ENCODE measurements around the gene DNMT3L. TPM values are rescaled to one million over a fixed set of nuclear protein-coding genes. Genes with fewer than 3 reads are reported as not detected.
"Not testable (repeated sequence)": the region's sequence is repeated elsewhere in the genome, so short reads cannot be mapped to it uniquely, and the experiment has no call there.

DNMT3L gene
- total and polyA plus RNA-seq, 2 experiments from 2014 or later: 0.33 TPM; not detected in 1

- 95% methylated on average over 11 of the region's 11 CpGs for WGBS (ENCODE audit: low lambda C conversion rate, missing lambda C conversion rate)
- not testable (repeated sequence) for H4K20me1 ChIP-seq (ENCODE audit: insufficient read depth, poor library complexity, severe bottlenecking); DNase-seq (ENCODE audit: low spot score)
These were observed 61.7 kb downstream of the DNMT3L start for GRCh38 chr21:44199997-44200396.

GRCh38 chr21:44199448-44199847 is 62.2 kb downstream of the DNMT3L start:
- Histone ChIP-seq H3K4me1 (ENCODE audit: insufficient read depth) (no peaks in the 10 kb centered on the region), H2AFZ (no peak overlapping the region), H3K9me3 (ENCODE audit: low read depth) (no peaks in the 10 kb centered on the region), H3K4me3 (no peak overlapping the region), H4K20me1 (ENCODE audit: insufficient read depth, poor library complexity, severe bottlenecking) (no peaks in the 10 kb centered on the region), H3K4me2 (no peak overlapping the region), H3K9me2 (replicated peaks; ENCODE audit: insufficient read depth) (no peaks in the 10 kb centered on the region), H3K27me3 (no peaks in the 10 kb centered on the region), H3K36me3 (replicated peaks; ENCODE audit: insufficient read depth, low read depth) (no peaks in the 10 kb centered on the region), H3K79me2 (no peaks in the 10 kb centered on the region), H3K27ac (no peak overlapping the region)
- DNase-seq (ENCODE audit: low spot score): peak; percentile 5
- TF ChIP-seq EZH2phosphoT487 (IDR thresholded peaks at IDR 0.05; ENCODE audit: low read depth, severe bottlenecking, unreplicated experiment) (no peak), CTCF (IDR thresholded peaks at IDR 0.05; ENCODE audit: poor library complexity) (no peak), EZH2 (IDR thresholded peaks at IDR 0.05; ENCODE audit: borderline replicate concordance) (no peak)
- 77% methylated on average over 15 of the region's 15 CpGs for WGBS (ENCODE audit: low lambda C conversion rate, missing lambda C conversion rate)

More at GRCh38 chr21:44199997-44200396, 61.7 kb downstream of the DNMT3L start:
- not testable (repeated sequence) for H3K79me2 ChIP-seq; H3K4me3 ChIP-seq; H3K36me3 ChIP-seq (replicated peaks; ENCODE audit: insufficient read depth, low read depth); H3K9me3 ChIP-seq (ENCODE audit: low read depth); H3K27ac ChIP-seq; H2AFZ ChIP-seq; H3K9me2 ChIP-seq (replicated peaks; ENCODE audit: insufficient read depth); H3K4me1 ChIP-seq (ENCODE audit: insufficient read depth); H3K4me2 ChIP-seq; H3K27me3 ChIP-seq

- WGBS (ENCODE audit: low lambda C conversion rate, missing lambda C conversion rate): 93% methylated on average over 21 of the region's 21 CpGs
These were observed 64.6 kb downstream of the DNMT3L start for GRCh38 chr21:44197156-44197516.

More at GRCh38 chr21:44197156-44197516, 64.6 kb downstream of the DNMT3L start:
- H3K36me3 ChIP-seq (replicated peaks; ENCODE audit: insufficient read depth, low read depth); H4K20me1 ChIP-seq (ENCODE audit: insufficient read depth, poor library complexity, severe bottlenecking); H2AFZ ChIP-seq; H3K27me3 ChIP-seq; H3K79me2 ChIP-seq; H3K9me3 ChIP-seq (ENCODE audit: low read depth); H3K27ac ChIP-seq; H3K4me2 ChIP-seq; H3K4me1 ChIP-seq (ENCODE audit: insufficient read depth); DNase-seq (ENCODE audit: low spot score); H3K4me3 ChIP-seq; H3K9me2 ChIP-seq (replicated peaks; ENCODE audit: insufficient read depth): not testable (repeated sequence)

Small RNA genes within 50 kb of the gene (small RNA-seq; reads per million reads assigned to genes)
- not detected for gene AP001059.3

Other genes starting within 250 kb of the DNMT3L start
- 16.6 and 17.7 TPM in 2 replicates for gene TRAPPC10, start 249.6 kb downstream of the DNMT3L start, total RNA-seq
- 12.9 and 13.1 TPM in 2 replicates for gene TRAPPC10, start 249.6 kb downstream of the DNMT3L start, polyA plus RNA-seq
- gene PWP2, start 154.5 kb downstream of the DNMT3L start, total RNA-seq: 1.3 and 3.3 TPM in 2 replicates
- 0.36 and 1.4 TPM in 2 replicates for gene PWP2, start 154.5 kb downstream of the DNMT3L start, polyA plus RNA-seq
- gene GATD3, start 128.2 kb downstream of the DNMT3L start, total RNA-seq: 9.5 and 24.7 TPM in 2 replicates
- gene GATD3, start 128.2 kb downstream of the DNMT3L start, polyA plus RNA-seq: 4.6 and 7.8 TPM in 2 replicates
- gene ICOSLG, start 21.0 kb downstream of the DNMT3L start, total RNA-seq: 0.48 and 2.4 TPM in 2 replicates
- 0.68 and 1.9 TPM in 2 replicates for gene ICOSLG, start 21.0 kb downstream of the DNMT3L start, polyA plus RNA-seq
- gene AIRE, start 24.0 kb upstream of the DNMT3L start, total RNA-seq: 1.00 and 1.3 TPM in 2 replicates
- 0.32 and 0.42 TPM in 2 replicates for gene AIRE, start 24.0 kb upstream of the DNMT3L start, polyA plus RNA-seq
- 115 and 140 TPM in 2 replicates for gene PFKL, start 38.2 kb upstream of the DNMT3L start, total RNA-seq
- 191 and 205 TPM in 2 replicates for gene PFKL, start 38.2 kb upstream of the DNMT3L start, polyA plus RNA-seq
- 17.1 and 20.3 TPM in 2 replicates for gene CFAP410, start 77.5 kb upstream of the DNMT3L start, total RNA-seq
- gene CFAP410, start 77.5 kb upstream of the DNMT3L start, polyA plus RNA-seq: 33.6 and 40.4 TPM in 2 replicates
- gene TRPM2, start 91.7 kb upstream of the DNMT3L start, total RNA-seq: 0.24 and 0.50 TPM in 2 replicates
- 0.25 TPM in 1 of 2 replicates, not detected in the other for gene TRPM2, start 91.7 kb upstream of the DNMT3L start, polyA plus RNA-seq
- 7.3 and 7.8 TPM in 2 replicates for gene LRRC3, start 193.6 kb upstream of the DNMT3L start, total RNA-seq
- 5.6 and 7.2 TPM in 2 replicates for gene LRRC3, start 193.6 kb upstream of the DNMT3L start, polyA plus RNA-seq